K562 (cell line): Measurements from ENCODE around the gene SLC10A3. TPM values are rescaled to one million over a fixed set of nuclear protein-coding genes. Genes with fewer than 3 reads are reported as not detected.

Experiments
- GABPB1 ChIP-seq: sonication (generic); formaldehyde crosslinking; IDR thresholded peaks from 2 replicates; pipeline ENCODE4 v1.8.0; 2022; ENCODE audit warnings: mild to moderate bottlenecking, missing genetic modification reagents
- GTF2E2 ChIP-seq: fragments of 200-800 bp; sonication (Bioruptor generic); IDR thresholded peaks from 2 replicates; pipeline ENCODE4 v1.6.1; 2016; ENCODE audit warnings: missing genetic modification characterization, missing compliant biosample characterization
- MBD1 ChIP-seq: fragments of 250-450 bp; sonication (Bioruptor Pico); IDR thresholded peaks from 2 replicates; pipeline ENCODE4 v1.8.0; 2022; ENCODE audit warnings: inconsistent platforms
- MEIS2 ChIP-seq: fragments of 450-650 bp; IDR thresholded peaks from 2 replicates; pipeline ENCODE4 v1.6.1; 2014; ENCODE audit warnings: mild to moderate bottlenecking; ENCODE audit not compliant: partially characterized antibody
- MYC ChIP-seq, 2 experiments: fragments of 250-450 bp in 1 of 2; sonication (Bioruptor Pico) in 1 of 2; IDR thresholded peaks; 2 replicates each; pipeline versions ENCODE4 v1.5.1 to v1.6.1; 2012 to 2021; ENCODE audit warnings: low read depth in 2 of 2, borderline replicate concordance in 1 of 2, improper control_type of control experiment in 1 of 2, low read length in 1 of 2, mild to moderate bottlenecking in 1 of 2, moderate library complexity in 1 of 2
- NRF1 ChIP-seq, 2 experiments: fragments of 450-650 bp; IDR thresholded peaks in 1 of 2; conservative IDR thresholded peaks in 1 of 2; 2 replicates each; pipeline ENCODE4 v1.6.1; 2014; ENCODE audit warnings: mild to moderate bottlenecking in 2 of 2
- POLR2G ChIP-seq: fragments of 200-400 bp; formaldehyde crosslinking; IDR thresholded peaks from 2 replicates; pipeline ENCODE4 v1.6.1; 2017; ENCODE audit warnings: low read depth, mild to moderate bottlenecking, antibody characterized with exemption, low read length, moderate library complexity
- RERE ChIP-seq: sonication (generic); formaldehyde crosslinking; IDR thresholded peaks from 2 replicates; pipeline ENCODE4 v1.8.0; 2023; ENCODE audit warnings: missing genetic modification reagents, mild to moderate bottlenecking, borderline replicate concordance
- SIN3B ChIP-seq: fragments of 450-650 bp; IDR thresholded peaks from 2 replicates; pipeline ENCODE4 v1.6.1; 2017; ENCODE audit warnings: low read depth, mild to moderate bottlenecking, moderate library complexity
- TBP ChIP-seq: optimal IDR thresholded peaks from 2 replicates; pipeline ENCODE3; 2011; ENCODE audit warnings: low read depth, low read length, improper control_type of control experiment
- ZBTB7A ChIP-seq: IDR thresholded peaks from 2 replicates; pipeline ENCODE4 v1.6.1; 2011; ENCODE audit warnings: low read depth, mild to moderate bottlenecking, low read length, moderate library complexity, borderline replicate concordance; ENCODE audit not compliant: control insufficient read depth
- ZNF239 ChIP-seq: fragments of 250-450 bp; sonication (Bioruptor Pico); IDR thresholded peaks from 2 replicates; pipeline ENCODE4 v1.4.0; 2020; ENCODE audit warnings: mild to moderate bottlenecking
- ZNF444 ChIP-seq: fragments of 250-450 bp; sonication (Bioruptor Pico); IDR thresholded peaks from 2 replicates; pipeline ENCODE4 v1.4.0; 2020; ENCODE audit warnings: mild to moderate bottlenecking, moderate library complexity
- polyA plus RNA-seq, 8 experiments: library from polyadenylated mRNA; depleted of rRNA in 4 of 8; stranded (reverse) in 5 of 8; unstranded in 3 of 8; fragments of >200 nt; fragmentation: Nextera tagmentation in 2 of 8; fragmentation: Illumina TruSeq in 1 of 8; extraction: Ambion mirVana in 2 of 8; extraction: Trizol in 1 of 8; gene quantifications; 2 replicates each; pipeline versions ENCODE4 v1.2.1 to v1.2.3, GENCODE V29; 2011 to 2014; ENCODE audit warnings: inconsistent platforms in 1 of 8, missing spikeins in 1 of 8
- total RNA-seq, 7 experiments: library from RNA; depleted of rRNA in 6 of 7; stranded (reverse); fragments of >200 nt in 6 of 7; fragmentation: Illumina TruSeq in 2 of 7; extraction: Trizol in 2 of 7; gene quantifications; 2 replicates each; pipeline versions ENCODE4 v1.2.1 to v1.2.3, GENCODE V29; 2011 to 2021; ENCODE audit warnings: low replicate concordance in 1 of 7

SLC10A3 gene
- total and polyA plus RNA-seq, 9 of the 15 experiments (the other 6 are each of a cell fraction or from before 2014, with no cell fraction given), result 5.2 to 30.6 (median 16.7) TPM

DNA sequence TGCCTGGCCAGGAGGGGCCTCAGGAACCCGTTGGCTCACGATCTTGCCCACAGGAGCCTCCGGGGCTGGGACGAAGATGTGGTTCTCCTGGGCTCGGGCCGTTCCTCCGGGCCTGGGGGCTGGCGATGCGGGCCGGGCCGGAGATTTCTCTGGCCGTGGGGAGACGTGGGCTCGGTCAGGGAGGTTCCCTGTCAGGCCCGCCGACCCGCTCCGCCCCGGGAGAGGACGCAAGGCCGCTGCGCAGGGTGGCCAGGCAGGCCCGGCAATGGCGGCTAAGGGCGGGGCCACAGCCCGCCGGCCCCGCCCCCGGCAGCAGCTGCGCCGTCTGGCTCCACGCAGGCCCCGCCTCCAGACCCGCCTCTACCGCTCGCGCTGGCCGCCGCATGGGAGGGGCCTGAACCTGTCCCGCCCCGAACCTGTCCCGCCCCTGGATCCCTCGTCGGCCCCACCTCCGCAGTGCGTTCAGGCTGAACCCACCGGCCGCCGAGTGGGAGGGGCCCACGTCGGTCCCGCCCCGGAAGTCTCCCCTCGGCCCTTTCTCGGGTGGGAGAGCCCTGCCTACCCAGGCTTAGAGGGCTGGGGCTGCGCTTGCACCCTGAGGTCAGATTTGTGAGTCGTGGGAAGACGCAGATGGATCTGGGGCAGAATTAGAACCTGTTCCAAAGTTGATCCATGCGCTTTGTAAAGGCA lies 25.7 kb upstream of the SLC10A3 start, which contains the start of gene FAM3A (continued):
- TF ChIP-seq NRF1 (conservative IDR thresholded peaks at IDR 0.05 in 1 of 2, IDR thresholded peaks at IDR 0.05 in 1 of 2), result peak; percentile 88 to 89
- peak; percentile 52; the same call in 1 of the 2 replicates for TF ChIP-seq SIN3B
- peak; percentile 62; the same call in 1 of the 2 replicates for TF ChIP-seq ZBTB7A
- TF ChIP-seq GTF2E2 (tag), result 0 out of 2 replicates have a peak, but pooled peaks have one; percentile 16
- peak; percentile 79 for TF ChIP-seq POLR2G
- no peak for TF ChIP-seq MBD1 (CRISPR knock-in tag)
- TF ChIP-seq GABPB1 (CRISPR knock-in tag), result peak; percentile 83; the same call in 1 of the 2 replicates
- TF ChIP-seq TBP, result peak; percentile 47
- TF ChIP-seq RERE, result no peak
- TF ChIP-seq MYC (IDR thresholded peaks at IDR 0.05; ENCODE audit: low read depth, low read length), result 0 out of 2 replicates have a peak, but pooled peaks have one; percentile 23
- TF ChIP-seq MYC (CRISPR knock-in tag; IDR thresholded peaks at IDR 0.05; ENCODE audit: borderline replicate concordance, low read depth), result no peak
- TF ChIP-seq ZNF239 (CRISPR knock-in tag), result no peak
- TF ChIP-seq ZNF444 (CRISPR knock-in tag), result no peak
- TF ChIP-seq MEIS2, result peak; percentile 31
